Measurements from ENCODE around the gene TMEM26. TPM values are rescaled to one million over a fixed set of nuclear protein-coding genes. Genes with fewer than 3 reads are reported as not detected.

The TMEM26 gene
- total RNA-seq, 1 donor from 2014 or later: 0.25 TPM

GRCh38 chr10:61470740-61471139 lies 17.6 kb upstream of the TMEM26 start:
- intact Hi-C loops (cut with DNase I): no loop called here
- Histone ChIP-seq H3K27me3 (no peaks in the 10 kb centered on the region), H3K9me3 (no peaks in the 10 kb centered on the region), H3K36me3 (no peaks in the 10 kb centered on the region), H3K27ac (no peak overlapping the region), H3K4me3 (no peak overlapping the region), H3K4me1 (no peaks in the 10 kb centered on the region)
- DNase-seq (ENCODE audit: extremely low spot score in 2 of 2): no peak
- TF ChIP-seq CTCF (IDR thresholded peaks at IDR 0.05): no peak
- TF ChIP-seq POLR2A (IDR thresholded peaks at IDR 0.05): no peak
- TF ChIP-seq POLR2AphosphoS5 (IDR thresholded peaks at IDR 0.05; ENCODE audit: insufficient read depth in 1 of 2, low read depth in 1 of 2): no peak

DNA sequence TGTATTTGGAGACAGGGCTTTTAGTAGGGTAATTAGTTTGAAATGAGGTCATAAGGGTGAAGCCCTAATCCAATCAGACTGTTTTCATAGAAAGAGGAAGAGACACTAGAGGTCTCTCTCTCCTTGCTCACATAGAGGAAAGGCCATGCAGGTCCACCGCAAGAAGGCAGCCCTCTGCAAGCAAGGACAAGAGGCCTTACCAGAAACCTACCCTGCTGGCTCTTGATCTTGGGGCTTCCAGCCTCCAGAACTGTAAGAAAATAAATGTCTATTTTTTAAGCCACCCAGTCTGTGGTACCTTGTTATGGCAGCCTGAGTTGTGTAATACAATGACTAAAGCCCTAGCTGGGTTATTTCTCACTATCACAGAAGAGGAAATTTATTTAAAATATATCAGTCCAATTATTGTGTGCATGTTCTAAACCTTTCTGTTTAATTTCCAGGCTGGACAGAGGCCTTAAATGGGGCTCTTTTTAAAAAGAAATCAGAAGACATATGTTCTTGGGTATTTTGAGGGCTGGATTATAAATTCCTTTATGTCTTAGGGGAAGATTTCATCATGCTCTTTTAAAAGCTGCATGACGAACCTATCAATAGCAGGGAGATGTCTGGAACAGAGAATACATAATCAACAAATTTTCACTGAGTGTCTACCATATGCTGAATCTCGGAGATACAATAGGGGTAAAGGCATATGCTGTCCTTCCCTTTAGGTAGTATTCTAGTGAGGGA lies 12.9 kb upstream of the TMEM26 start:
- Histone ChIP-seq H3K36me3 (no peaks in the 10 kb centered on the region), H3K4me1 (peaks cover 15% of the 10 kb centered on the region), H3K9me3 (no peaks in the 10 kb centered on the region), H3K4me3 (no peak overlapping the region), H3K27me3 (no peaks in the 10 kb centered on the region), H3K27ac (peak overlapping the region; percentile 12)
- TF ChIP-seq CTCF (IDR thresholded peaks at IDR 0.05) (no peak), POLR2A (IDR thresholded peaks at IDR 0.05) (no peak), POLR2AphosphoS5 (IDR thresholded peaks at IDR 0.05; ENCODE audit: insufficient read depth in 1 of 2, low read depth in 1 of 2) (no peak)
- intact Hi-C loops (cut with DNase I): no loop called here
- no peak for DNase-seq (ENCODE audit: extremely low spot score in 2 of 2)

- Histone ChIP-seq H3K36me3 (no peaks in the 10 kb centered on the region), H3K4me3 (no peak overlapping the region), H3K27ac (peak overlapping the region; percentile 12), H3K4me1 (peaks cover 15% of the 10 kb centered on the region), H3K27me3 (no peaks in the 10 kb centered on the region), H3K9me3 (no peaks in the 10 kb centered on the region)
- intact Hi-C loops (cut with DNase I): no loop called here
- no peak for TF ChIP-seq POLR2A (IDR thresholded peaks at IDR 0.05)
- no peak for TF ChIP-seq CTCF (IDR thresholded peaks at IDR 0.05)
- no peak for TF ChIP-seq POLR2AphosphoS5 (IDR thresholded peaks at IDR 0.05; ENCODE audit: insufficient read depth in 1 of 2, low read depth in 1 of 2)
- no peak for DNase-seq (ENCODE audit: extremely low spot score in 2 of 2)
These were observed 12.0 kb upstream of the TMEM26 start for GRCh38 chr10:61465171-61465496.

DNA sequence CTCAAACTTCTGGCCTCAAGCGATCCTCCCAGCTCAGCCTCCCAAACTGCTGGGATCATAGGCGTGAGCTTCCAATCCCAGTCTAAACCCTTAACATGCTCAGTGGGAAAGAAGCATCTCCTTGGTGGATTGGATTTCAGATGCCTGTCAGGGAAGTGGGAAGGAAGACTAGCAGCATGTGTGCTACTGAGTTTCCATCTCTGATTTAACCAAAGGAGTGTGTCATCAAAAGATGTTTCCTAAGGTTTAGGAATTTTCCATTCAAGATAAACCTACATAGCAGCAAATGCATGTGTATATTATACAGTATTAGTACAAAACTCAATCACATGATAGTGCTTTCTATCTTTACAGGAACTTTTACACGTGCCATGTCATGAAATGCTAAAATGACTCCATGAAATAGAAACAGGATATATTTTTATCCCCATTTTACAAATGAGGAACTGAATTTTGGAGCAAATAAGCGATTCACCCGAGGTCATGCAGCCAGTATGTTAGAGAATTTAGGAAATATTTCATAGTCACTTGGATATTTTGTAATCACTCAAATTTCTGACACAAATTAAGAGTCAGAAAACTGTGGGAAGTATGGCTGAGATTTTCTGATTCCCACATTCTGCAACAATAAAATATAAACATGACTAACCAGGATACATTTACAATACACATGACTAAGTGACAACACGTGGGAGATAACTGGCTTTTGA lies 11.4 kb upstream of the TMEM26 start:
- no peak overlapping the region for H3K4me3 ChIP-seq
- H3K27ac ChIP-seq: peak overlapping the region; percentile 28
- no peaks in the 10 kb centered on the region for H3K27me3 ChIP-seq
- no peaks in the 10 kb centered on the region for H3K36me3 ChIP-seq
- intact Hi-C loops (cut with DNase I): no loop called here
- no peaks in the 10 kb centered on the region for H3K9me3 ChIP-seq
- TF ChIP-seq CTCF (IDR thresholded peaks at IDR 0.05) (no peak), POLR2A (IDR thresholded peaks at IDR 0.05) (no peak), POLR2AphosphoS5 (IDR thresholded peaks at IDR 0.05; ENCODE audit: insufficient read depth in 1 of 2, low read depth in 1 of 2) (no peak)
- H3K4me1 ChIP-seq: peaks cover 15% of the 10 kb centered on the region
- no peak for DNase-seq (ENCODE audit: extremely low spot score in 2 of 2)
